Stimulated activated CD4-positive, alpha-beta T cell treated with anti-CD3 and anti-CD28 coated beads, Interleukin-12 subunit alpha, Interleukin-12 subunit beta, amount 100 ng/mL, for 48 hours (primary cell): Measurements from ENCODE around the gene RIC3.

ENCODE experiments used
- DNase-seq, 3 donors: peaks; one replicate each; pipeline ENCODE4 v3.0.0-alpha.2; 2020; ENCODE audit warnings: low read depth in 2 of 3, low spot score in 1 of 3

The RIC3 gene

GRCh38 chr11:8168485-8169257, at the start of gene RIC3:
Gene RIC3, minus strand, starts transcription at chr11:8169025. Its CDS starts 36 bp downstream, at chr11:8168989.
- peak; percentile 15 to 35 (median 24) for DNase-seq

- no peak for DNase-seq
Observed at GRCh38 chr11:8218409-8218808, 49.6 kb upstream of the RIC3 start.

GRCh38 chr11:8217926-8218325, 49.1 kb upstream of the RIC3 start:
- no peak for DNase-seq

GRCh38 chr11:8217136-8217535, 48.3 kb upstream of the RIC3 start:
- DNase-seq, result no peak

GRCh38 chr11:8213376-8213775, 44.6 kb upstream of the RIC3 start:
- DNase-seq, result no peak

- peak in 2 of 3 donors; percentile 13 to 18 for DNase-seq
Observed at GRCh38 chr11:8209208-8209807, 40.5 kb upstream of the RIC3 start.

GRCh38 chr11:8207080-8208000, 38.5 kb upstream of the RIC3 start:
- DNase-seq, result no peak

- DNase-seq, result no peak
Observed at GRCh38 chr11:8206251-8207079, 37.6 kb upstream of the RIC3 start.

GRCh38 chr11:8205566-8205965, 36.7 kb upstream of the RIC3 start:
- no peak for DNase-seq

GRCh38 chr11:8204596-8204995, 35.8 kb upstream of the RIC3 start:
- DNase-seq, result no peak

- no peak for DNase-seq
Observed at GRCh38 chr11:8204025-8204424, 35.2 kb upstream of the RIC3 start.

- DNase-seq, result no peak
Observed at GRCh38 chr11:8203414-8203715, 34.5 kb upstream of the RIC3 start.

- DNase-seq, result no peak
Observed at GRCh38 chr11:8202516-8203413, 33.9 kb upstream of the RIC3 start.

GRCh38 chr11:8201644-8202365, 33.0 kb upstream of the RIC3 start:
- no peak for DNase-seq

GRCh38 chr11:8199676-8200075, 30.9 kb upstream of the RIC3 start:
- DNase-seq, result no peak

GRCh38 chr11:8196749-8197148, 27.9 kb upstream of the RIC3 start:
- no peak for DNase-seq

- DNase-seq, result no peak
Observed at GRCh38 chr11:8194956-8195355, 26.1 kb upstream of the RIC3 start.

- DNase-seq, result no peak
Observed at GRCh38 chr11:8192896-8193209, 24.0 kb upstream of the RIC3 start.
